ENCODE measurements around the gene TBC1D25.

The TBC1D25 gene

DNA sequence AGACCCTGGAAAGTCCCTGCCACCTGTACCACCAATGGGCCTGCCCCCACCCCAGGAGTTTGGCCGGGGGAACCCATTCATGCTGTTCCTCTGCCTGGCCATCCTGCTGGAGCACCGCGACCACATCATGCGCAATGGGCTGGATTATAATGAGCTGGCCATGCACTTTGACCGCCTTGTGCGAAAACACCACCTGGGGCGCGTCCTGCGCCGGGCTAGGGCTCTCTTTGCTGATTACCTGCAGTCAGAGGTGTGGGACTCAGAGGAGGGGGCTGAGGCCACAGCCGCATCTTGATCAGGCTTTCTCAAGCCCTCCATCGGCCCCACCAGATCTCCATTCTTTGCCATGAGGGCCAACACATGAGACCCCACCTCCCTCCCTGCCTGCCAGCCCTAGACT lies 21.2 kb downstream of the TBC1D25 start:
- no peak for DNase-seq (ENCODE audit: low read depth, low spot score)

DNA sequence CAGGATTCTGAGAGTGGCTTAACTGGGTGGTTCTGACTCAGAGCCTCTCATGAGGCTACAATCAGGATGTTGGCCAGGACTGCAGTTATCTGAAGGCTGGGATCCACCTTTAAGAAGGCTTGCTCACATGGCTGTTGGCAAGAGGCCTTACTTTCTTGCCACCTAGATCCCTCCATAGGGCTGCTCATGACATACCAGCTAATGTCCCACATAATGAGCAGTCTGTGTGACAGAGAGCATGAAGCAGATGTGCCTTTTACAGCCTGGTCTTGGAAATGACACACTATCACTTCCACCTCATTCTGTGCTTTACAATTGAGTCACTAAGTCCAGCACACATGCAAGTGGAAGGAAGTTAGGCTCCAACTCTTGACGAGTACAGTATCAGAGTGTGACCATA lies 30.4 kb downstream of the TBC1D25 start:
- no peak for DNase-seq (ENCODE audit: low read depth, low spot score)

DNA sequence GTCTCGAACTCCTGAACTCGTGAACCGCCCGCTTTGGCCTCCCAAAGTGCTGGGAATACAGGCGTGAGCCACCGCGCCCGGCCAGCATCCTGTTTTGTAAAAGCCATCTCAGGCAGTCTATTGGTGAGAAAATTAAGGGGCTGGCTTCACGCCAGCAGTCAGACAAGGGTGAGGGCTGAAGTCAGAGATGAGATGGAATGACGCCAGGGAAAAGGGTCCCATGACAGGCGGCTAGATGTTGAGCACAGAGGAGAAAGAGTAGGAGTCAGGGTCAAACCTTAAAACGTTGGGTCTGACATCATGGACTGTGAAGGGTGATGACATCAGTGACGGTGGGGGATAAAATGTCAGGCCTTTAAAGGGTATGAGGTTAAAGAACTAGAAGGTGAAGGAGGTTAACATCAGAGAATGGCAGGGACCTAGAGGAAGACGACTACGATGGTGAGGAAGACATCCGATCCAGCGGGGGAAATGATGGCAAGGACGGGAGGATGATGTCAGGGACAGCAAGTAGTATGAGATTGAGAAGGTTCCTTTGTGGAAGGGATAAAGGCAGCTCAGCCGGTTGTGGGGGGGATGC lies 34.3 kb downstream of the TBC1D25 start:
- DNase-seq (ENCODE audit: low read depth, low spot score) = no peak

DNA sequence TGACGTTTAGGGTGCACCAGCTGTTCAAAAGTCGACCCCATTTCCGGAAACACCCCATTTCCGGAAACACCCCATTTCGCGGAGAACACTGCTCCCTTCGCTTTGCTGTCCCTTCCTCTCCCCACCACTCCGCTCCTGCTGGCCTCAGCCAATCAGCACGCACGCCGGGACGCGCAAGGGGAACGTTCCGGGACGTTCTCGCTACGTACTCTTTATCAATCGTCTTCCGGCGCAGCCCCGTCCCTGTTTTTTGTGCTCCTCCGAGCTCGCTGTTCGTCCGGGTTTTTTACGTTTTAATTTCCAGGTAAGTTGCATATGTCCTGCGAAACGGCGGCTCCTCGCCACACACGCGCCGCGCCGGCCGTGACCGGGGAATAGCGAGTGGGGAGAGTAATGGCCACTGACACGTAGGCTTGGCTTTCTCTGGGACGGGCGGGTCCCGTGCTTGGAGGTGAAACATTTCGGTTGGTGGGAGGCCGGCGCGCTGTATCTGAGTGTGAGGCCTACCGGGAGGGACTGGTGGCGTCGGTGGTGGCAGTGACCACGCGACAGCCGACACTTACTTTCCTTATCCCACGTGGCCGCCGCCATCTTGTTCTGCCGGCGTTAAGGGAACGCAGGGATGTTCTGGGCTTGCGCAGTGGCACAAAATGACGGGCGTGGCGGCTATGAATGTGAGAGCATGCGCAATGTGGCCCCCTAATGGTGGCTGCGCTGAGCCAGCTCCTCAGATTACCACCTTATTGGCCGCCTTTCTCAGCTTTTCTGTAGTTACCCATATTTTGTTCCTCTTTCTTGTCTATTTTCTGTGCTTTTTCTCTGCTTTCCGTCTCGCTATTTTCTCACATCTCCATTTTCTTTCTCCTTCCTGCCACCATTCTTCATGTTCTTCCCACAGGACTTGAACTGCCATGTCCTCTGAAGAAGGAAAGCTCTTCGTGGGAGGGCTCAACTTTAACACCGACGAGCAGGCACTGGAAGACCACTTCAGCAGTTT lies 35.1 kb downstream of the TBC1D25 start, which contains the start of gene RBM3:
Gene RBM3 (plus strand): TSS at position 215 of the 997 bp plus-strand sequence. CDS start 697 bp downstream, at position 912.
- DNase-seq (ENCODE audit: low read depth, low spot score) = peak; percentile 94

DNA sequence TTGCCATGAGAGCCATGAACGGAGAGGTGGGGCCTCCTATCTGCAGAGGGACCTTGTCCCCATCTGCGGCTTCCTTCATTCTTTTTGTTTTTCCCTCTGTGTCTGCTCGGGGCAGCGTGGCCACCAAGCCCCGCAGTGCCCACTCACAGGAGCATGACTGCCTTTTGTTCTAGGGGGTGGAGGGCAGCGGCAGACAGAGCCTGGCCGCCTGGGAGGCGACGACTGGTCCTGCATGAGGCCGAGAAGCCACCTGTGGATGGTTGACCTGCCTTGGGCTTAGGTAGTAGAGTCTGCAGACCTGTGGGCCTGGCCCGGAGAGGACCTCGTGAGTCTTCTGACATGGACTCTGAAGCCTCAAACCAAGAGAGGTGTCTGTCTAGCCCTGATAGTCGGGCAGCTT lies 36.1 kb downstream of the TBC1D25 start:
- DNase-seq (ENCODE audit: low read depth, low spot score) = no peak

DNA sequence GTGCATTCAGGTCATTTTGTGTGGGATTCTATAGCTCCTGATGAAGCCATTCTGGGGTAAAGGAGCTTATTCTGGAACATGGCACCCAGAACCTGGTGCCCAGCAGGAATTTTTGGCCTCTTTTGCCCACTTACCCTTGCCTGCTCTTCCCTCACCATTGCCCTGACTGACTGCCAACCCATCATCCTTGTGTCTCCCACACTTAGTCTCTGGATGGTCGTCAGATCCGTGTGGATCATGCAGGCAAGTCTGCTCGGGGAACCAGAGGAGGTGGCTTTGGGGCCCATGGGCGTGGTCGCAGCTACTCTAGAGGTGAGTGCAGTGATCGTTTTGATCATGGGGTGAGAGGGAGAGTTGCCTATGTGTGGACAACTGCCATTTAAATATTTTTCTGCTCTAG lies 36.6 kb downstream of the TBC1D25 start:
- no peak for DNase-seq (ENCODE audit: low read depth, low spot score)

DNA sequence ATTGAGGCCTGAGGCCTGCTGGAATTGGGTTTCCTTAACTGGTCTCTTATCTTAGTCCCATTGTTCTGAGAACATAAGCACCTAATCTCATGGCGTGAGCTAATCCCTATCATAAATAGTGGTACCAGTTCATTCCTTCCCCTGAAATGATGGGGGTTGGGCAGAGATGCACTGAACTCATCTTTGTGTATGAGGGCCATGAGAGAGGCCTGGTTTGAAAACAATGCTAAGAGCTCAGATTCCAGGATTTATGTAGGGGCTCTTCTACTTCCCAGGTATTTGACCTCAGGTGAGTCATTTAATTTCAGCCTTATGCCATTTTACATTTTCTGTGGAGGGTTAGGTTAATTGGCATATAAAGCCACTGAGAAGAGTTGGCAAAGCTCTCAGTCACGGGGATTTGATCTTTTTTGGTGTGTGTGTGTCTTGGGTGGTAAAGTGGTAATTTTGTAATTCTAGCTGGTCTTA lies 39.2 kb downstream of the TBC1D25 start:
- no peak for DNase-seq (ENCODE audit: low read depth, low spot score)

DNA sequence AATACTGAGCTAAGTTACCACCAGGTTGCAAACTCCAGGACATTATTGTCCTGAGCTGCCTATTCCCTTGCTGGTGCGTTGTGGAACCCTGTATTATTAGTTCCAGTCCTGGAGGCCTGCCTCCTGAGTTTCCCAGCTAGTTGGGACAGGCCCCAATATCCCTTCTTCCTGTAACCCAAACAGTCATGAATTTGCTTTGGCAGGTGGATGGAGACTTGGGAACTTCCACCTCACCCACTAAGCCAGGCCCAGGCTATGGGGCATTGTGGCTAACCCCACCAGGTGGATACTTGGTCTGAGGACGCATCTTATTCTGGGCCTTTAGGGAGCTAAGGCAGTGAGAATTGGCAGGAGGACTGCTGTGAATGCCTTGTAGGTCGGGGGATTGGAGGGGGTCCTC lies 39.7 kb downstream of the TBC1D25 start:
- no peak for DNase-seq (ENCODE audit: low read depth, low spot score)

DNA sequence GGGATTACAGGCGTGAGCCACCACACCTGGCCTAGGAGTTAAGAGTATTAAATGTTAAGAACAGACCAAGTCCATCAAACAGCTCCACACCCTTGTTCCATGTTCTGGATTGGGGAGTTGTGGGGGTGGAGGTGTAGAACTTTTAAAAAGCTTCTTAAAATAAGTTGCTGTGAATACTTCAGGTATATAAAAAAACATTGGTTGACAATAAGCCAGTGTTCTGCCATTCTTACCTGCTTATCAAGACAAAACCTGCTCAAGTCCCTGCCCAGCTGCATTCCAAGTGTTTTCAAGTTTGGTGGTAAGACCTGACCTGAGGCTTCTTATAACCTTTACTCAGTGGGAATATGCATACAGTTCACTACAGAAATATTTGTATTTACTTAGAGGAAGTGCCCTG lies 41.1 kb downstream of the TBC1D25 start:
- no peak for DNase-seq (ENCODE audit: low read depth, low spot score)

DNA sequence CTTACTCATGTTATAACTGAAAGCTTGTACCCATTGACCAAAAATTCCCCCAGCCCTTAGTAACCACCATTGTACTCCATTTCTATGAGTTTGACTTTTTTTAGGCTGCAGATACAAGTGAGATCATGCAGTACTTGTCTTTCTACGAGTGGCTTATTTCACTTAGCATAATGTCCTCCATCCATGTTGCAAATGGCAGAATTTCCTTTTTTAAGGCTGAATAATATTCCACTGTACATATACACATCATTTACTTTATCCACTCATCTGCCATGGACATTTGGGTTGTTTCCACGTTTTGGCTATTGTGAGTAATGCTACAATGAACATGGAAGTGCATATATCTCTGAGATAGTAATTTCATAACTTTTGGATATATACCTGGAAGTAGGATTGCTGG lies 45.2 kb downstream of the TBC1D25 start:
- no peak for DNase-seq (ENCODE audit: low read depth, low spot score)

DNA sequence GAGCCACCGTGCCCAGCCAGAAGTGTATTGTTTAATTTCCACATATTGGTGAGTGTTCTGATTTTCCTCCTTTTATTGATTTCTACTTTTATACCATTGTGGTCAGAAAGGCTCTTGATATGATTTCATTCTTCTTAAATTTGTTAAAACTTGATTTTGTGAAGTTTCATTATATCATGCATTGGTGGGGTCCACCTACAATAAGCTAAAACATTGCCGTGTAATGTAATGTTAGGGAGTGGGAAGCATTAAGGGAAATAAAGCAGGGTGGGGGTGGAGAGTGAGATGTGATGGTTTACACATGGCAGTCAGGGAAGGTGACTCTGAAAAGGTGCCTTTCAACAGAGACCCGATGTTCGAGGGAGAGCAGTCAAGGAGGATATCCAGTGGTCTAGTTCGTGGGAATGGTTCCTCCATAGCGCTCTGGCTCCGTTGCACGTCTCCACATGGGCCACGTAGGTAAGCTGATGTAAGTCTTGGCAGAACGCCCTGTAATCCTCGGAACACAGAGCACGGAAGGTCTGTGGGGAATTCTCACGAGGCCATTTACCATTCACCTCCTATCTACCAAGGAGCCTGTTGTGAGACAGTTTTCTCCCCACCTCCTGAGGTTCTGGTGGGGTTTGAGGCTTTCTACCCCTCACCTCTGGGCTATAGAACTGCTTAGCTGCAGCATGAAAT lies 50.1 kb downstream of the TBC1D25 start:
- DNase-seq (ENCODE audit: low read depth, low spot score) = peak; percentile 37

DNA sequence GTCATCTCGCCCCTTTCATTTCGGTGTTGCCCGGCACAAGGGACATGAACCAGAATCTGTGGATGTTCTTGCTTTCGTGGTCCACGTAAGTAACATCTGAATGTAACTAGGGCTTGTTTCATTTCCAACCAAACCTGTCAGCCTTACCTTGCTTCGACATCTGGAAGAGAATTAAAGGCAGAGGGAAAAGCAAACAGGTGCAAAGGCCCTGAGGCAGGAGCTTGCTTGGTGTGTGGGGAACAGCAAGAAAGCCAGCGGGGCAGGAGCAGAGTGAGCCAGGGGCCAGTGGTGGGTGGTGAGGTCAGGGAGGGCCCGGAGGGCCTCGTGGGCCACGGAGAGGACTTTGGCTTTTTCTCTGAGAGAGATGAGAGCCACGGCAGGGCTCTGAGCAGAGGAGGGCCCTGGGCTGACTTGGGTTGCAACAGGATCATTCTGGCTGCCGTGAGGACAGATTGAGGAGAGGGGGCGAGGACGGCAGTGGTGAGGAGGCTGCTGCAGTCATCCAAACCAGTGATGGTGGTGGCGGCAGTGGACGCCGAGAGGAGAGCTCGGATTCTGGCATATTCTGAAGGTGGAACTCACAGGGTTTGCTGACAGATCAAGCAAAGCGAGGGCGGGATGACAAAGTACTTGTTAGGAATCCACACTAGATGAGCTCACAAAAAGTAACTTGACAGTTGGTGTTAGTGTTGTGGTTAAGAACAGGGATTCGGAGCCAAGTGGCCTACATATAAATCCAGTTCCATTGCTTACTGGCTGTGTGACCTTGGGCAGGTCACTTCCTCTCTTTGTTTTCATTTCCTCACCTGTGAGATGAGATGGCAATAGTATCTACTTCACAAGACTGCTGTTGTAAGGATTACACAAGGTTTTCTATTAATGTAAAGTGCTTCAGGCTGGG lies 50.9 kb downstream of the TBC1D25 start:
- DNase-seq (ENCODE audit: low read depth, low spot score) = no peak

DNA sequence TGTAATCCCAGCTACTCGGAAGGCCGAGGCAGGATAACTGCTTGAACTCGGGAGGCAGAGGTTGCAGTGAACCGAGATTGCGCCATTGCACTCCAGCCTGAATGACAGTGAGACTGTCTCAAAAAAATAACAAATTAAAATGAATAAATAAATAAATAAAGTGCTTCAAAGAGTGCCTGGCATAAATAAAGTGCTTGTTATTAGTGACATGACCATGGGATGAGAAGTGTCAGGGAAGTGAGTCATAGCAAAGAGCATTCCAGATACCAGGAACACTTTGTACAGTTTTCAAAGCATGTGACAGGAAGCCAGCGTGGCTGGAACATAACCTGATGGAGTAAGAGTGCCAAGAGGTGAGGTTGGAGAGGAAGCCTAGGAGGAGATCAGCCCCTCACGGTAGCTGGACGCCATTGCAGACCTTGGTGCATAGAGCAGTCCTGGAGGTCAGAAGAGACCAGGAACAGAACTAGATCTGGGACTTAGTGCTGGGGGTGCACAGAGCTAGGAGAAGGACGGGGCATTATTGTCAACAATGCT lies 51.8 kb downstream of the TBC1D25 start:
- DNase-seq (ENCODE audit: low read depth, low spot score) = peak; percentile 64

DNA sequence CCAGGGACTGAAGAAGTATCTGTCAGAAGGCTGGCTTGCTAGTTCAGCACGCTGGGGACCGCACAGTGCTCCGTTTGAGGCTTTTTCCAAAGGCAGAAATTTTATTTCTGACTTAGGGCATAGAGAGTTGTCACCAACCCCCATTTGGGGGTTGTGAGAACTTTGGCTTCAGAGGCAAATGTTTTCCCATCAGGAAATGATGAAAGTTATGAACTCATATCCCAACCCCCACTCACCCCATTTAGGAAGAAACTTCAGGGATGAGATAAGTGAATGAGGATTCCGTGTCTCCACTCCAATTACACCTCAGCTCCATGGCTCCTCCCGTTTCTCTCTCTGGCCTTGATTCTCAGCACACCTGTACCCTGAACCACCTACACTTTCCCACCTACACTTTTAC lies 53.5 kb downstream of the TBC1D25 start:
- no peak for DNase-seq (ENCODE audit: low read depth, low spot score)

DNA sequence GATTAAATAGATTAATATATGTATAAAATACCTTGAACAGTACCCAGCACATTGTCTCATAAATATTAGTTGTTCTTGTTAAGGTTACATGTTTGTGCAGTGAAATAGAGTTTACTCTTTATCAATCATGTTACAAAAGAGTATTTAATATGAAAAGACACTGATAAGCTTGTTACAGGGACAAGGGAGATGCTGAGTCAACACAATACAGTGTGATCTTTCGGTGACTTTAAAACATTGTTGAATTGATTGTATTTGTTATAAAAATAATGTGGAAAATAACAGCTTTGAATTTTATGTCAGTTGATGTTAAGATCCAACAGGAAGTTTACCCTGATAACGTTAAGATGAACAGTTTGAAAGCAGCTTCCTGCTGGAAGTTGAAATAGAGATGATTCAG lies 56.4 kb downstream of the TBC1D25 start:
- DNase-seq (ENCODE audit: low read depth, low spot score) = no peak

DNA sequence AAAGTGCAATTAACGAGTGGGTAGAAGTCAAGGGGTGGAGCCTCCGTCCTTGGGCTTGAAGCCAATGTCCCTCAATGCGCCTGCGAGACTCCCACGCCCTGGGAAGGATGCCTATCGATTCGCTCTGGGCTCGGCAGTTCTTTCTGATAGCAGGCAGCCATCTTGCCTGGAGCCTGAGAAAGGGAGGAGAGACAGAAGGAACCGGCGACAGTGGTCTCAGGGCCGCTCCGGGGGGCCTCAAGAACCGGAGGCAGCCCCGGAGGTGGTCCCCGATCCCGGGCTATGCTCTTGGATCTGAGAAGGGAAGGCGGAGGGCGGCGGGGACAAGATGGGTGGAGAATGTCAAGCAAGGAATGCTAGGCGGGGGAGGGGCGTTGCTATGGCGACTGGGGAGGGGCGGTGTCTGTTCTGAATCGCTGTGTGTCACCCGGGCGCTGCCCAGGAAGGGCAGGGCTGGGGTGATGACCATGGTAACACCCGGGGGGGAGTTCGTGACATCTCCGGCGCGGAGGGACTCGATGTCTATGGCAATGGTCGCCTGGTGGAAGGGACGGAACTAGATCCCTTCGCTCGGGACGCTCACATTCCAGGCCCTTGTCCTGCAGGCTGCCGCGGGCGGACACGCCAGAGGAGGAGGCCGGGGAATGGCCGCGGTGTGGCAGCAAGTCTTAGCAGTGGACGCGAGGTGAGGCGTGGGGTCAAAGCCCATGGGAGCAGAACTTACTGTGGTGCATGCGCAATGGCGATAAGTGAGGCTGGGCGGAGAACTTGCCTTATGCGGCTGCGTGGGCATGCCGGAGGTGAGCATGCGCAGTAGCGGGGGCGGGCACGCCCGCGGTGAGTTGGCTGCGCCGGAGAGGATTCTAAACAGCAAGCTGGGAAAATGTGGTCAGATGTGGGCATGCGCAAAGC lies 58.1 kb downstream of the TBC1D25 start, which contains the start of gene WDR13:
Gene WDR13 (plus strand): TSS at position 140 of the 912 bp plus-strand sequence. CDS start 505 bp downstream, at position 645.
- peak; percentile 95 for DNase-seq (ENCODE audit: low read depth, low spot score)

DNA sequence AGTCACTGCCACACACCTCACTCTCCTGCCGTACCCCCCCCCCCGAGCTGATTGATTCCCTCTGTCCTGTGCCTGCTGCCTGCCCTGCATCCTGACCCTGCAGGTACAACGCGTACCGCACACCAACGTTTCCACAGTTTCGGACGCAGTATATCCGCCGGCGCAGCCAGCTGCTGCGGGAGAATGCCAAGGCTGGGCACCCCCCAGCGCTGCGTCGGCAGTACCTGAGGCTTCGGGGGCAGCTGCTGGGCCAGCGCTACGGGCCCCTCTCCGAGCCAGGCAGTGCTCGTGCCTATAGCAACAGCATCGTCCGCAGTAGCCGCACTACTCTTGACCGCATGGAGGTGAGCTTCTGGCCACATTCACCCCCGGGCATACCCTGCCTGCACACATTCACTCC lies 59.1 kb downstream of the TBC1D25 start:
- no peak for DNase-seq (ENCODE audit: low read depth, low spot score)

DNA sequence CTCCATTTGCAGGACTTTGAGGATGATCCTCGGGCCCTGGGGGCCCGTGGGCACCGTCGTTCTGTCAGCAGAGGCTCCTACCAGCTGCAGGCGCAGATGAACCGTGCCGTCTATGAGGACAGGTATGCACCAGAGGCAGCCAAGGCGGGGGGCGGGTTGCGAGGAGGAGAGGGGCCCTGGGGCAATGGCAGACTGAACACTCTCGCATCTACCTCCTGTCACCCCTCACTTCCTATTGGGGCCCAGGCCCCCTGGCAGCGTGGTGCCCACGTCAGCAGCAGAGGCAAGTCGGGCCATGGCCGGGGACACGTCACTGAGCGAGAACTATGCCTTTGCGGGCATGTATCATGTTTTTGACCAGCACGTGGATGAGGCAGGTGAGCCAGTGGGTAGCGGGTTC lies 59.8 kb downstream of the TBC1D25 start:
- DNase-seq (ENCODE audit: low read depth, low spot score) = no peak

DNA sequence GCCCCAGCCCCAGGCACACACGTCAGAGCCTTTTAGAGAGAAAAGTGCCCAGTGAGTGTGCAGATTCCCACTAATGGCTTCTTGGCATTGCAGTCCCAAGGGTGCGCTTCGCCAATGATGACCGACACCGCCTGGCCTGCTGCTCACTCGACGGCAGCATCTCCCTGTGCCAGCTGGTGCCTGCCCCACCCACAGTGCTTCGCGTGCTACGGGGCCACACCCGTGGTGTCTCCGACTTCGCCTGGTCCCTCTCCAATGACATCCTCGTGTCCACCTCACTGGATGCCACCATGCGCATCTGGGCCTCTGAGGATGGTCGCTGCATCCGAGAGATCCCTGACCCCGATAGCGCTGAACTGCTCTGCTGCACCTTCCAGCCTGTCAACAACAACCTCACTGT lies 60.7 kb downstream of the TBC1D25 start:
- DNase-seq (ENCODE audit: low read depth, low spot score) = no peak

Measured in astrocyte of the hippocampus (primary cell).